GM21447 (cell line): ENCODE results near the gene NPEPPS.

Experiments
- ATAC-seq: cut with Tn5 transposase; IDR thresholded peaks from one replicate; pipeline ENCODE4 v1.9.1; 2021; ENCODE audit not compliant: unreplicated experiment

Gene NPEPPS

GRCh38 chr17:47660064-47660492 is 129.2 kb downstream of the NPEPPS start:
- ATAC-seq: peak; percentile 65

DNA sequence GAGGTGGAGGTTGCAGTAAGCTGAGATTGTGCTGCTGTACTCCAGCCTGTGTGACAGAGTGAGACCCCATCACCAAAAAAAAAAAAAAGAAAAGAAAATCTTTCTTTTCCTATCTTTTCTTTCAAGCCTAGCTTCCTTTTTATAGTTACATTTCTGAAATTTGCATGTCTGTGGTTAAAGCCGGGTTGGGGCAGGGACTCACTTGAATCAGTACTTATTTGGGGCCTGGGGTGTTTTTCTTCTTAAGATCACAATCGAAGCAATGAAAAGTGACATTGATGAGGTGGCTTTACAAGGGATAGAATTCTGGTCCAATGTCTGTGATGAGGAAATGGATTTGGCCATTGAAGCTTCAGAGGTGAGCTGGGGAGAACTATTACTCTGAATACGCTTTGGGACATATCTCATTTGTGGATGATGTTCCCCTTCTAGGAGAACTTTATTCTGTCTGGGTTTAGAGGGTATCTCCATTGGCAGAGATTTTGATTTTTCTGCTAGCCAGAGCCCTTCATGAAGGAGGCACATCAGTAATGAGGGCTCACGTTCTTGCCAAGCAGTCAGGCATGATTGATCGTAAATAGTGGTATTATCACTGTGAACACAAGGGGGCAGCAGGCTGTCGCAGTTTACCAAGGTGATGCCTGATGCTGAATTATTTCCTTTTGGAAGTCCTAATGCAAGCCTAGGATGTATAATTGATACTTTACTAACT is 133.2 kb downstream of the NPEPPS start:
- no peak for ATAC-seq

DNA sequence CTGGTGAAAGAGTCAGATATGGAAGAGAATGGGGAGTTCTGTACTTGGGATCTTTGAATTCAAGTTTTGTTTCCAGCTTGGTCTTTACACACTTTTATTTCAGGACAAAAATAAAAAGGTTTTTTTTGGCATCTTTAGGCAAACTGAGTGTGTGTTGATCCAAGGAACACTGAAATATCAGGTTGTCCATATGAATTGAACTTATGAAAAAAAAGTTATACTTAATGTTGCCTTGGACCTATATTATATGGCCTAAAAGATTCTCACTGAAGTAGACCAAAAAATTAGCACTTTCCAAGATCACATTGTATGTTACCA is 133.7 kb downstream of the NPEPPS start:
- ATAC-seq: no peak

- ATAC-seq: no peak
These were observed 134.7 kb downstream of the NPEPPS start for GRCh38 chr17:47665655-47666054.

DNA sequence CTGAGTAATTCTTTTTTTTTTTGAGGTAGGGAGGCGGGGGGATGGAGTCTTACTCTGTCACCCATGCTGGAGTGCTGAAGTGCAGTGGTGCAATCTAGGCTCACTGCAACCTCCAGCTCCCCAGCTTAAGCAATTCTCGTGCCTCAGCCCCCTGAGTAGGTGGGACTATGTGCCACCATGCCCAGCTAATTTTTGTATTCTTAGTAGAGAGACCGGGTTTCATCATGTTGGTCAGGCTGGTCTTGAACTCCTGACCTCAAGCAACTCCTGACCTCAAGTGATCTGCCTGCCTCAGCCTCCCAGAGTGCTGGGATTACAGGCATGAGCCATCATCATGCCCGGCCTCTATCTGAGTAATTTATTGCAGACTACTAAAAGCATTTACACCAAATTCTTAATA is 138.2 kb downstream of the NPEPPS start:
- no peak for ATAC-seq

GRCh38 chr17:47670064-47670463 is 139.2 kb downstream of the NPEPPS start:
- ATAC-seq: no peak
